ENCODE data around the gene AAK1. TPM values are rescaled to one million over a fixed set of nuclear protein-coding genes. Genes with fewer than 3 reads are reported as not detected.
A peak's percentile ranks its signal among the peaks of the same experiment; 100 is the strongest.

The AAK1 gene
- total RNA-seq, 1 experiment from 2014 or later, result 40.5 TPM

DNA sequence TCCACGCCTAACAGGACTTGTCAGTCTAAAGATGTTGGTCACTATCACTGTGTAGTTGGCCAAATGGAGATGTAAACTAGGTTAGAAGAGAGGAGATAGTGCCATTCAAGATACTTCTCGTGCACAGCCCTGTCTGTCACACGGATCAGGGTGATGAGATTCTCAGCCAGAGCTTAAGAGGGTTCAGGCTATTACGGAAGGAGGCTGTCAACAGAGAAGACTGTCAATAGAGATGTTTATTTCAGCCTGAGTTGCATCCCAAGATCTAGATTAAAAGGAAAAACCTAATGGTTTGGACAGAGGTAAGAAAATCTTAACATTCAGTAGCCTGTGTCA, 83.4 kb downstream of the AAK1 start:
- Histone ChIP-seq H3K27ac (ENCODE audit: low read depth, low read length, poor library complexity, severe bottlenecking) (no peak overlapping the region), H3K4me3 (ENCODE audit: low read depth, low read length, poor library complexity, severe bottlenecking) (no peak overlapping the region), H3K27me3 (replicated peaks; ENCODE audit: insufficient read depth, low read depth, low read length, poor library complexity) (no peaks in the 10 kb centered on the region), H3K4me1 (ENCODE audit: insufficient read depth, low read length, poor library complexity, severe bottlenecking) (no peaks in the 10 kb centered on the region), H3K9me3 (ENCODE audit: low read depth, low read length, poor library complexity, severe bottlenecking) (no peaks in the 10 kb centered on the region), H3K36me3 (ENCODE audit: insufficient read depth, low read length, poor library complexity, severe bottlenecking) (no peaks in the 10 kb centered on the region)
- ChIA-PET CTCF (no interaction called here), POLR2A (ENCODE audit: low non-redundant PET) (no interaction called here)
- no TSS peak for BruUV-seq (replicated peaks)
- TF ChIP-seq, protein P1, sequence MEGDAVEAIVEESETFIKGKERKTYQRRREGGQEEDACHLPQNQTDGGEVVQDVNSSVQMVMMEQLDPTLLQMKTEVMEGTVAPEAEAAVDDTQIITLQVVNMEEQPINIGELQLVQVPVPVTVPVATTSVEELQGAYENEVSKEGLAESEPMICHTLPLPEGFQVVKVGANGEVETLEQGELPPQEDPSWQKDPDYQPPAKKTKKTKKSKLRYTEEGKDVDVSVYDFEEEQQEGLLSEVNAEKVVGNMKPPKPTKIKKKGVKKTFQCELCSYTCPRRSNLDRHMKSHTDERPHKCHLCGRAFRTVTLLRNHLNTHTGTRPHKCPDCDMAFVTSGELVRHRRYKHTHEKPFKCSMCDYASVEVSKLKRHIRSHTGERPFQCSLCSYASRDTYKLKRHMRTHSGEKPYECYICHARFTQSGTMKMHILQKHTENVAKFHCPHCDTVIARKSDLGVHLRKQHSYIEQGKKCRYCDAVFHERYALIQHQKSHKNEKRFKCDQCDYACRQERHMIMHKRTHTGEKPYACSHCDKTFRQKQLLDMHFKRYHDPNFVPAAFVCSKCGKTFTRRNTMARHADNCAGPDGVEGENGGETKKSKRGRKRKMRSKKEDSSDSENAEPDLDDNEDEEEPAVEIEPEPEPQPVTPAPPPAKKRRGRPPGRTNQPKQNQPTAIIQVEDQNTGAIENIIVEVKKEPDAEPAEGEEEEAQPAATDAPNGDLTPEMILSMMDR (conservative IDR thresholded peaks at IDR 0.05; ENCODE audit: low read depth, low read length), result no peak
- no peak for TF ChIP-seq EZH2 (IDR thresholded peaks at IDR 0.05; ENCODE audit: borderline replicate concordance, low read depth, low read length, poor library complexity, severe bottlenecking)
- intact Hi-C loops (cut with micrococcal nuclease; ENCODE audit: unreplicated experiment), result no loop called here
- DNase-seq (ENCODE audit: low spot score), result no peak

DNA sequence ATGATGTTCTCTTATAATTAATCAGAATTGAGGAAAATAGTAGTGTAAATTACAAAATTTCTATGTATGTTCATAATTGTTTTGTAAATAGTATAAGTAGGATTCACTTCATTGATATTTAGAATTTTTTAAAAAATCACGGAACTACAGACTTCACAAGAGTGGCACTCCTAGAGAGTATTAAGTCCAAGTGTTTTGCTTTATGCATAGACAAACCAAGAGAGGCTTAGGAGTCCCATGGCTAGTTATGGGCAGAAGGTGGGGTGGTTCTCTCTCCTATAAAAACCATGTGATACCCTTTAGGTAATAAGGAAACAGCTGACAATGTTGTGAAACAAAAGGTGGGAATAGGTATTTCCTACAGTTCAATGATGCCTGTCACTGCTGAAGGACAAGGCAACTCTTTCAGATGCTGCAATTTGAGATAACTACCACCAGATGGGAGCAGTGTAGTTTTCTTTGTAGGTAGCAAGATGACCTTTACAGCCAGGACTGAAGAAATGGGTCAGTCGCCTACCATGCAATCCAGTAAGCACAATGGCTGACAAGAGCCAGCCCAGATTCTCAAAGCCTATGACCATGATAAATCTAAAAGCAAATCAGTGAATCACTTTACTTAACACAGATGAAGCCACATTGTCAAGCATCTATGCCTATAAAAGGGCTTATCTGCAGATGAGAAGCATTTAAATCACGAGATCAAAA, 83.9 kb downstream of the AAK1 start:
- ChIA-PET POLR2A (ENCODE audit: low non-redundant PET) (no interaction called here), CTCF (no interaction called here)
- no peaks in the 10 kb centered on the region for H3K36me3 ChIP-seq (ENCODE audit: insufficient read depth, low read length, poor library complexity, severe bottlenecking)
- DNase-seq (ENCODE audit: low spot score), result peak; percentile 37
- no peaks in the 10 kb centered on the region for H3K9me3 ChIP-seq (ENCODE audit: low read depth, low read length, poor library complexity, severe bottlenecking)
- no peaks in the 10 kb centered on the region for H3K27me3 ChIP-seq (replicated peaks; ENCODE audit: insufficient read depth, low read depth, low read length, poor library complexity)
- TF ChIP-seq EZH2 (IDR thresholded peaks at IDR 0.05; ENCODE audit: borderline replicate concordance, low read depth, low read length, poor library complexity, severe bottlenecking), result no peak
- TF ChIP-seq, protein P1 (conservative IDR thresholded peaks at IDR 0.05; ENCODE audit: low read depth, low read length), result peak; percentile 66
- no peaks in the 10 kb centered on the region for H3K4me1 ChIP-seq (ENCODE audit: insufficient read depth, low read length, poor library complexity, severe bottlenecking)
- no TSS peak for BruUV-seq (replicated peaks)
- H3K4me3 ChIP-seq (ENCODE audit: low read depth, low read length, poor library complexity, severe bottlenecking), result no peak overlapping the region
- intact Hi-C loops (cut with micrococcal nuclease; ENCODE audit: unreplicated experiment), result loop anchor here (2.0 kb wide), 1 partner anchor 155 kb away; no protein-coding TSS in a partner anchor
- no peak overlapping the region for H3K27ac ChIP-seq (ENCODE audit: low read depth, low read length, poor library complexity, severe bottlenecking)

DNA sequence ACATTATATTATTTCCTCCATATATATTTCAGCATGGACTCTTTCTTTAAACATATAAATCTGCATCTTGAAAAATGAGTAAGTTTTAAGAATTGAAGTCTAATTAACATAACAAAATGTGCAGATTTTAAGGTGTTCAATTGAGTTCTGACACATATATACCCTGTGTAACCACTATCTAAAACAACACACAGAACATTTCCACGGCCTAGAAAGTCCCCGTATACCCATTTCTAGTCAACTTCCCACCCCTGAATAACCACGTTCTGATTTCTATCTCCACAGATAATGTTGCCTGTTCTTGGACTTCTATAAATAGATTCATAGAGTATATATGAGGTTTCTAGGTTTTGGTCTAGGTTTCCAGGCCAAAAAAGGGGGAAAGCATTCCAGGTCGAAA, 87.5 kb downstream of the AAK1 start:
- POLR2A ChIA-PET (ENCODE audit: low non-redundant PET), result no interaction called here

More for the DNA sequence above, 87.5 kb downstream of the AAK1 start:
- H3K36me3 ChIP-seq (ENCODE audit: insufficient read depth, low read length, poor library complexity, severe bottlenecking), result no peaks in the 10 kb centered on the region
- no peaks in the 10 kb centered on the region for H3K4me1 ChIP-seq (ENCODE audit: insufficient read depth, low read length, poor library complexity, severe bottlenecking)
- intact Hi-C loops (cut with micrococcal nuclease; ENCODE audit: unreplicated experiment), result no loop called here
- TF ChIP-seq, protein P1 (conservative IDR thresholded peaks at IDR 0.05; ENCODE audit: low read depth, low read length), result no peak
- TF ChIP-seq EZH2 (IDR thresholded peaks at IDR 0.05; ENCODE audit: borderline replicate concordance, low read depth, low read length, poor library complexity, severe bottlenecking), result no peak
- no peak overlapping the region for H3K27ac ChIP-seq (ENCODE audit: low read depth, low read length, poor library complexity, severe bottlenecking)
- CTCF ChIA-PET, result no interaction called here
- H3K27me3 ChIP-seq (replicated peaks; ENCODE audit: insufficient read depth, low read depth, low read length, poor library complexity), result no peaks in the 10 kb centered on the region
- no peak for DNase-seq (ENCODE audit: low spot score)
- BruUV-seq (replicated peaks), result no TSS peak
- H3K4me3 ChIP-seq (ENCODE audit: low read depth, low read length, poor library complexity, severe bottlenecking), result no peak overlapping the region
- H3K9me3 ChIP-seq (ENCODE audit: low read depth, low read length, poor library complexity, severe bottlenecking), result no peaks in the 10 kb centered on the region

All from A673 (cell line).